ENCODE results near the gene C1orf116.

Gene C1orf116

DNA sequence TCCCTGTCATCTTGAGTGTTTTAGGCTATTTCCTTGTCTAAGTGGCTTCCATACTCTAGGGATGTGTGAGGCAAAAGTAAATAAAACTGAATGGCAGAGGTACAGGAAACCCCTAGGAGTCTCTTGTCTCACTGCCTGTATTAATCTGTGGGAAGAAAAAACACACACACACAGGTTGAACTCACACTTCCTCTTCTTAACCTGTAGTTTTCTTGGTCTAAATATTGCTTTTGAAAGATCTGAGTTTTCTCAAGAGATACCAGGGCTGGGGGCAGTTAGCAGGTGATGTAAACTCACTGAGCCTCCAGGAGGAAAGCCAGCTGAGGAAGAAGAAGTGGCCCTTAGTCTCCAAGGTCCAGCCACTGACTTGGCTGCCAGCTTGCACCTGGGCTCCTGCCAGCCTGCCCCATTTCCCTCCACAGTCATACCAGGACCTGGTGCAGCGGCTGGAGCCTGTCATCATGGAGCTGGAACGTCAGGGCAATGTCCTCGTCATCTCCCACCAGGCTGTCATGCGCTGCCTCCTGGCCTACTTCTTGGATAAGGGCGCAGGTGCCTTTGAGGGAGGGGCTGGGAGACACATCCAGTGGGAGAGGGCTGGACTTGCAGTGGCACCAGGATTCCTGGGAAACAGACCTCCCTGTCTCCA is 37.4 kb upstream of the C1orf116 start:
- no peak overlapping the region for H3K4me3 ChIP-seq (ENCODE audit: control insufficient read depth, low read depth, low read length)
- DNase-seq (ENCODE audit: low read depth), result no peak
- TF ChIP-seq, protein P1, sequence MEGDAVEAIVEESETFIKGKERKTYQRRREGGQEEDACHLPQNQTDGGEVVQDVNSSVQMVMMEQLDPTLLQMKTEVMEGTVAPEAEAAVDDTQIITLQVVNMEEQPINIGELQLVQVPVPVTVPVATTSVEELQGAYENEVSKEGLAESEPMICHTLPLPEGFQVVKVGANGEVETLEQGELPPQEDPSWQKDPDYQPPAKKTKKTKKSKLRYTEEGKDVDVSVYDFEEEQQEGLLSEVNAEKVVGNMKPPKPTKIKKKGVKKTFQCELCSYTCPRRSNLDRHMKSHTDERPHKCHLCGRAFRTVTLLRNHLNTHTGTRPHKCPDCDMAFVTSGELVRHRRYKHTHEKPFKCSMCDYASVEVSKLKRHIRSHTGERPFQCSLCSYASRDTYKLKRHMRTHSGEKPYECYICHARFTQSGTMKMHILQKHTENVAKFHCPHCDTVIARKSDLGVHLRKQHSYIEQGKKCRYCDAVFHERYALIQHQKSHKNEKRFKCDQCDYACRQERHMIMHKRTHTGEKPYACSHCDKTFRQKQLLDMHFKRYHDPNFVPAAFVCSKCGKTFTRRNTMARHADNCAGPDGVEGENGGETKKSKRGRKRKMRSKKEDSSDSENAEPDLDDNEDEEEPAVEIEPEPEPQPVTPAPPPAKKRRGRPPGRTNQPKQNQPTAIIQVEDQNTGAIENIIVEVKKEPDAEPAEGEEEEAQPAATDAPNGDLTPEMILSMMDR (IDR thresholded peaks at IDR 0.05; ENCODE audit: control insufficient read depth, insufficient read depth, low read depth, low read length, missing control alignments), result no peak

GRCh38 chr1:207069061-207069460 is 36.5 kb upstream of the C1orf116 start:
- H3K4me3 ChIP-seq (ENCODE audit: control insufficient read depth, low read depth, low read length), result no peak overlapping the region
- TF ChIP-seq, protein P1 (IDR thresholded peaks at IDR 0.05; ENCODE audit: control insufficient read depth, insufficient read depth, low read depth, low read length, missing control alignments), result no peak
- no peak for DNase-seq (ENCODE audit: low read depth)

GRCh38 chr1:207067665-207068064 is 35.1 kb upstream of the C1orf116 start:
- no peak for DNase-seq (ENCODE audit: low read depth)
- TF ChIP-seq, protein P1 (IDR thresholded peaks at IDR 0.05; ENCODE audit: control insufficient read depth, insufficient read depth, low read depth, low read length, missing control alignments), result no peak

DNA sequence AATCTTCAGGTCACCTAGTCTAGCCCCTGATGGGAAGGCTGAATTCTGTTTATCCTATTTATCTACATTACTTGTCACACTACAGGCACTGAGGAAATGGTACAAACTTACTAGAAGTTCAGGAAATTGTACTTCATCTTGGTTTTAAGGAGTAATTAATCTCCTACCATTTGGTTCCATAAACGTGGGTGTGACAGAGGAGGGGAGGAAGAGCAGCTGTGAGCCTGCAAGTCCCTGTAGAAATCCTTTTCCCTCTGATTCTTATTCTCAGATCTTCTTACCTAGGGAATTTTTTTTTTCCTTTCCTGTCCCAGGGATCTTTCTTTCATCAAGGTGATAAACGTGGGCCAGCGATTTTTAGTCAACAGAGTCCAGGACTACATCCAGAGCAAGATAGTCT is 34.6 kb upstream of the C1orf116 start:
- no peak for DNase-seq (ENCODE audit: low read depth)
- TF ChIP-seq, protein P1 (IDR thresholded peaks at IDR 0.05; ENCODE audit: control insufficient read depth, insufficient read depth, low read depth, low read length, missing control alignments), result no peak
- no peak overlapping the region for H3K4me3 ChIP-seq (ENCODE audit: control insufficient read depth, low read depth, low read length)

More at GRCh38 chr1:207067665-207068064, 35.1 kb upstream of the C1orf116 start:
- H3K4me3 ChIP-seq (ENCODE audit: control insufficient read depth, low read depth, low read length), result no peak overlapping the region

DNA sequence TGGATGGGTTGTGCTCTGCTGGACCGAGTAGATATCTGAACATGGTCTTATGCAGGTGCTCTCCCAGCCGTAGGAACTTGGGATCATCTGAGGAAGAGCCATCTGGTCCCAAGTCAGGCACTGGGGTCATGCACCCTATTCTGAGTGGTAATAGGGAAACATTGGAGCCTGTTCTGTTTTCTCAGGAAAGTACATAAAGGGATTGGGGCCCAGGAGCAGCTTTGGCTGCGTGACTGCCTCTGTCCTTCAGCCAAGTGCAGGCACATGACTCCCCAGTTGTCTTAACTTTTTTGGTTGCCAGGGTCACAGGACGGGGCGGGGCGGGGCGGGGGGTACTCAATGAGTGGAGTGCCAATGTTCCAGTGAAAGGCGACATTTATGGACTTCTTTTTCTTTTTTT is 32.0 kb upstream of the C1orf116 start:
- no peak overlapping the region for H3K4me3 ChIP-seq (ENCODE audit: control insufficient read depth, low read depth, low read length)
- no peak for DNase-seq (ENCODE audit: low read depth)
- TF ChIP-seq, protein P1 (IDR thresholded peaks at IDR 0.05; ENCODE audit: control insufficient read depth, insufficient read depth, low read depth, low read length, missing control alignments), result no peak

DNA sequence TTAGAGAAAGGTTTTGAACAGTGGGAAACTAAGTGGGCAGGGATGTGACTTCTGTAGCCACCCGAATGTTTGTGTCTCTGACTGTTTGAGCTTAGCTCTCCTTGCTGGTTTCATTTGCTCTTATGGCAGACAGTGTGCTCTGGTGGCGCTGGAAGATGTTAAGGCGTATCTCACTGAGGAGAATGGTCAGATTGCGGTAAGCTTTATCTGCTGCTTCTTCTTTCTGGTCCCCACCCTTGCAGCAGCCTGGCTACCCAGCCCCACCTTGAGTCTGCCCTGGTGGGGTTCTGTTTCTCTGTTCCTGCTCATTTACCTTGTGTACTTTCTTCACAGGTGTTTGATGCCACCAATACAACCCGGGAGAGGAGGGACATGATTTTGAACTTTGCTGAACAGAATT is 30.5 kb upstream of the C1orf116 start:
- DNase-seq (ENCODE audit: low read depth), result no peak
- TF ChIP-seq, protein P1 (IDR thresholded peaks at IDR 0.05; ENCODE audit: control insufficient read depth, insufficient read depth, low read depth, low read length, missing control alignments), result no peak
- H3K4me3 ChIP-seq (ENCODE audit: control insufficient read depth, low read depth, low read length), result no peak overlapping the region

Data from AG09309 (cell line).